GM12878 (cell line): ENCODE results near the gene TMEM167B. TPM values are rescaled to one million over a fixed set of nuclear protein-coding genes. Genes with fewer than 3 reads are reported as not detected.
A peak's percentile ranks its signal among the peaks of the same experiment; 100 is the strongest.

ENCODE experiments used
- CHD2 ChIP-seq: IDR thresholded peaks from 2 replicates; pipeline ENCODE4 v1.6.1; 2011; ENCODE audit warnings: low read depth, low read length, improper control_type of control experiment, borderline replicate concordance
- EED ChIP-seq: sonication (generic); IDR thresholded peaks from 2 replicates; pipeline ENCODE4 v1.6.1; 2016; ENCODE audit warnings: antibody characterized with exemption, low read depth
- EZH2 ChIP-seq: IDR thresholded peaks from 2 replicates; pipeline ENCODE4 v1.6.1; 2012; ENCODE audit warnings: low read depth, mild to moderate bottlenecking, control low read depth, inconsistent platforms, low read length, borderline replicate concordance; ENCODE audit not compliant: control insufficient read depth
- KDM1A ChIP-seq: fragments of 200-600 bp; sonication (generic); IDR thresholded peaks from 2 replicates; pipeline ENCODE4 v1.6.1; 2016; ENCODE audit warnings: borderline replicate concordance
- PAX8 ChIP-seq: fragments of 450-650 bp; IDR thresholded peaks from 2 replicates; pipeline ENCODE4 v1.6.1; 2017; ENCODE audit warnings: mild to moderate bottlenecking, moderate library complexity
- POU2F2 ChIP-seq: IDR thresholded peaks from 3 replicates; pipeline ENCODE4 v1.6.1; 2011; ENCODE audit warnings: low read depth, mild to moderate bottlenecking, low read length, borderline replicate concordance
- RFX5 ChIP-seq: IDR thresholded peaks from 2 replicates; pipeline ENCODE4 v1.6.1; 2011; ENCODE audit warnings: low read depth, low read length, improper control_type of control experiment
- SMAD1 ChIP-seq: fragments of 450-650 bp; IDR thresholded peaks from 2 replicates; pipeline ENCODE4 v1.6.1; 2018; ENCODE audit warnings: mild to moderate bottlenecking, low read depth; ENCODE audit not compliant: partially characterized antibody
- SPI1 ChIP-seq: IDR thresholded peaks from 2 replicates; pipeline ENCODE4 v1.6.1; 2011; ENCODE audit warnings: low read depth, mild to moderate bottlenecking, low read length, moderate library complexity, borderline replicate concordance; ENCODE audit not compliant: insufficient read depth
- TARDBP ChIP-seq: IDR thresholded peaks from 2 replicates; pipeline ENCODE4 v1.6.1; 2016; ENCODE audit warnings: borderline replicate concordance
- TBL1XR1 ChIP-seq: IDR thresholded peaks from 2 replicates; pipeline ENCODE4 v1.6.1; 2012; ENCODE audit warnings: low read depth, low read length, improper control_type of control experiment
- YY1 ChIP-seq: IDR thresholded peaks from 2 replicates; pipeline ENCODE4 v1.6.1; 2011; ENCODE audit warnings: low read depth, mild to moderate bottlenecking, low read length
- ZBTB4 ChIP-seq: fragments of 450-650 bp; formaldehyde crosslinking; IDR thresholded peaks from 2 replicates; pipeline ENCODE4 v1.4.0; 2022; ENCODE audit warnings: mild to moderate bottlenecking, moderate library complexity
- polyA plus RNA-seq, 11 experiments: library from polyadenylated mRNA; depleted of rRNA in 4 of 11; unstranded in 6 of 11; stranded (reverse) in 5 of 11; fragments of >200 nt; fragmentation: Nextera tagmentation in 4 of 11; fragmentation: Illumina TruSeq in 1 of 11; extraction: Ambion mirVana in 4 of 11; extraction: Trizol in 1 of 11; gene quantifications; 1 replicate in 1 of 11; 2 replicates in 10 of 11; pipeline versions ENCODE4 v1.2.1 to v1.2.3, GENCODE V29; 2011 to 2016; ENCODE audit warnings: inconsistent platforms in 2 of 11, missing spikeins in 2 of 11, low read depth in 1 of 11
- total RNA-seq, 4 experiments: library from RNA; depleted of rRNA in 3 of 4; stranded (reverse); fragments of >200 nt in 3 of 4; fragmentation: Illumina TruSeq in 1 of 4; extraction: Trizol in 1 of 4; gene quantifications; 2 replicates each; pipeline versions ENCODE4 v1.2.1 to v1.2.3, GENCODE V29; 2013 to 2021
- TF ChIP-seq, protein P1 (sequence below): IDR thresholded peaks from 2 replicates; pipeline ENCODE4 v1.6.1; 2012; ENCODE audit warnings: improper control_type of control experiment, low read depth, low read length; ENCODE audit not compliant: insufficient replicate concordance
- TF ChIP-seq, protein P2 (sequence below): fragments of 450-650 bp; IDR thresholded peaks from 2 replicates; pipeline ENCODE4 v1.6.1; 2017; ENCODE audit warnings: mild to moderate bottlenecking, low read depth, inconsistent platforms; ENCODE audit not compliant: poor library complexity, severe bottlenecking

The TMEM167B gene
- total and polyA plus RNA-seq, 10 of the 15 experiments (the other 5 are each of a cell fraction or from before 2014, with no cell fraction given) = 15.6 to 26.1 (median 21.1) TPM

DNA sequence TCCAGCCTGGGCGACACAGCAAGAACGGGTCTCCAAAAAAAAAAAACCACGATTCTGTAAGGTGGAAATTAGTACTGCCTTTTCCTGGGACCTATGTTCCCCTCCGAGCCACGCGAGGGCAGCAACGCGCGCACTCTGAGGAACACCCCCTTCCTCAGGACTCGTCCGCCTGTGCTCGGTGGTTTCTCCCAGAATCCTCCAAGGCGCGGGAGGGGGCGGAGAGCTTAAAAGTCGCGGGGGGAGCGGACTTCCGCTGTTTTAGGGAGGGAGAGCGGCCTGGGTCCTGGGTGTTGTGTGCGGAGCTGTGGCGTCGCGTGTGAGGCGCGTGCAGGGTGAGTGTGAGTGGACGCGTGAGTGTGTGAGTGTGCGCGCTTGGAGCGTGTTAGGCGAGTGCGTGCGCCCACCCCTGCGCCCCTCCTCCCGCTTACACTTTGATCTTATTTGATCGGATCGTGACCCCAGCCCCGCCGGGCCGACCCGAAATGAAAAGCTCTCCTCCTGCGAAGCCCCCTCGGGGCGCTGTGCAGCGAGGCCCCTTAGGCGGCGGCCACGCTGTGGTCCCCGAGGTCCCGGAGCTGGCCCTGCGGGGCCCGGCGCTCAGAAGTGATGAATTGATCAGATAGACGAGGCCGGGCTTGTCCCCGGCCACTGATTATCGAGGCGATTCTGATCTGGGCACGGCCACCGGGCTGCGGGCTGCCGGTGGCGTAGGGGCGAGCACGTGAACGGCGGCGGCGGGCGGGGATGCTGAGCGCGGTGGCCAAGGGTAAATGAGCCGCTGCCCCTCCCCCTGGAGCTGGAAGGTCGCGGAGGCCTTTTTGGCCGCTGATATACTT, 9.6 kb downstream of the TMEM167B start (continued):
- TF ChIP-seq, protein P1, sequence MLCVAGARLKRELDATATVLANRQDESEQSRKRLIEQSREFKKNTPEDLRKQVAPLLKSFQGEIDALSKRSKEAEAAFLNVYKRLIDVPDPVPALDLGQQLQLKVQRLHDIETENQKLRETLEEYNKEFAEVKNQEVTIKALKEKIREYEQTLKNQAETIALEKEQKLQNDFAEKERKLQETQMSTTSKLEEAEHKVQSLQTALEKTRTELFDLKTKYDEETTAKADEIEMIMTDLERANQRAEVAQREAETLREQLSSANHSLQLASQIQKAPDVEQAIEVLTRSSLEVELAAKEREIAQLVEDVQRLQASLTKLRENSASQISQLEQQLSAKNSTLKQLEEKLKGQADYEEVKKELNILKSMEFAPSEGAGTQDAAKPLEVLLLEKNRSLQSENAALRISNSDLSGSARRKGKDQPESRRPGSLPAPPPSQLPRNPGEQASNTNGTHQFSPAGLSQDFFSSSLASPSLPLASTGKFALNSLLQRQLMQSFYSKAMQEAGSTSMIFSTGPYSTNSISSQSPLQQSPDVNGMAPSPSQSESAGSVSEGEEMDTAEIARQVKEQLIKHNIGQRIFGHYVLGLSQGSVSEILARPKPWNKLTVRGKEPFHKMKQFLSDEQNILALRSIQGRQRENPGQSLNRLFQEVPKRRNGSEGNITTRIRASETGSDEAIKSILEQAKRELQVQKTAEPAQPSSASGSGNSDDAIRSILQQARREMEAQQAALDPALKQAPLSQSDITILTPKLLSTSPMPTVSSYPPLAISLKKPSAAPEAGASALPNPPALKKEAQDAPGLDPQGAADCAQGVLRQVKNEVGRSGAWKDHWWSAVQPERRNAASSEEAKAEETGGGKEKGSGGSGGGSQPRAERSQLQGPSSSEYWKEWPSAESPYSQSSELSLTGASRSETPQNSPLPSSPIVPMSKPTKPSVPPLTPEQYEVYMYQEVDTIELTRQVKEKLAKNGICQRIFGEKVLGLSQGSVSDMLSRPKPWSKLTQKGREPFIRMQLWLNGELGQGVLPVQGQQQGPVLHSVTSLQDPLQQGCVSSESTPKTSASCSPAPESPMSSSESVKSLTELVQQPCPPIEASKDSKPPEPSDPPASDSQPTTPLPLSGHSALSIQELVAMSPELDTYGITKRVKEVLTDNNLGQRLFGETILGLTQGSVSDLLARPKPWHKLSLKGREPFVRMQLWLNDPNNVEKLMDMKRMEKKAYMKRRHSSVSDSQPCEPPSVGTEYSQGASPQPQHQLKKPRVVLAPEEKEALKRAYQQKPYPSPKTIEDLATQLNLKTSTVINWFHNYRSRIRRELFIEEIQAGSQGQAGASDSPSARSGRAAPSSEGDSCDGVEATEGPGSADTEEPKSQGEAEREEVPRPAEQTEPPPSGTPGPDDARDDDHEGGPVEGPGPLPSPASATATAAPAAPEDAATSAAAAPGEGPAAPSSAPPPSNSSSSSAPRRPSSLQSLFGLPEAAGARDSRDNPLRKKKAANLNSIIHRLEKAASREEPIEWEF = no peak
- no peak for TF ChIP-seq EZH2
- TF ChIP-seq CHD2 = peak; percentile 75
- TF ChIP-seq YY1 = peak; percentile 75
- TF ChIP-seq TARDBP = peak; percentile 80
- TF ChIP-seq KDM1A = no peak
- peak; percentile 68; the same call in 1 of the 2 replicates for TF ChIP-seq SPI1
- TF ChIP-seq EED = peak; percentile 58; the same call in 1 of the 2 replicates
- TF ChIP-seq, protein P2, sequence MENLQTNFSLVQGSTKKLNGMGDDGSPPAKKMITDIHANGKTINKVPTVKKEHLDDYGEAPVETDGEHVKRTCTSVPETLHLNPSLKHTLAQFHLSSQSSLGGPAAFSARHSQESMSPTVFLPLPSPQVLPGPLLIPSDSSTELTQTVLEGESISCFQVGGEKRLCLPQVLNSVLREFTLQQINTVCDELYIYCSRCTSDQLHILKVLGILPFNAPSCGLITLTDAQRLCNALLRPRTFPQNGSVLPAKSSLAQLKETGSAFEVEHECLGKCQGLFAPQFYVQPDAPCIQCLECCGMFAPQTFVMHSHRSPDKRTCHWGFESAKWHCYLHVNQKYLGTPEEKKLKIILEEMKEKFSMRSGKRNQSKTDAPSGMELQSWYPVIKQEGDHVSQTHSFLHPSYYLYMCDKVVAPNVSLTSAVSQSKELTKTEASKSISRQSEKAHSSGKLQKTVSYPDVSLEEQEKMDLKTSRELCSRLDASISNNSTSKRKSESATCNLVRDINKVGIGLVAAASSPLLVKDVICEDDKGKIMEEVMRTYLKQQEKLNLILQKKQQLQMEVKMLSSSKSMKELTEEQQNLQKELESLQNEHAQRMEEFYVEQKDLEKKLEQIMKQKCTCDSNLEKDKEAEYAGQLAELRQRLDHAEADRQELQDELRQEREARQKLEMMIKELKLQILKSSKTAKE = peak; percentile 13
- peak; percentile 92 for TF ChIP-seq SMAD1
- peak; percentile 99 for TF ChIP-seq POU2F2
- no peak for TF ChIP-seq RFX5
- TF ChIP-seq ZBTB4 = no peak
- TF ChIP-seq TBL1XR1 = peak; percentile 63; the same call in 1 of the 2 replicates
- TF ChIP-seq PAX8 = no peak
